ENCODE results near the gene PRKCG. TPM values are rescaled to one million over a fixed set of nuclear protein-coding genes. Genes with fewer than 3 reads are reported as not detected.

PRKCG gene
- total RNA-seq, 2 experiments from 2014 or later: not detected

GRCh38 chr19:53877361-53877766 is 4.6 kb upstream of the PRKCG start:
- BruUV-seq (replicated peaks): no TSS peak
- Histone ChIP-seq H3K4me3 (ENCODE audit: low read depth, low read length, poor library complexity, severe bottlenecking) (no peak overlapping the region), H3K9me2 (ENCODE audit: insufficient read depth, low read length) (no peaks in the 10 kb centered on the region), H3K36me3 (ENCODE audit: insufficient read depth, low read length) (no peaks in the 10 kb centered on the region), H4K20me1 (ENCODE audit: insufficient read depth, low read length) (no peaks in the 10 kb centered on the region), H2AFZ (ENCODE audit: low read length) (no peak overlapping the region), H3K4me2 (ENCODE audit: low read length) (no peak overlapping the region), H3K79me2 (ENCODE audit: insufficient read depth, low read depth, low read length) (no peaks in the 10 kb centered on the region), H3K4me1 (ENCODE audit: insufficient read depth, low read length, poor library complexity, severe bottlenecking) (peaks cover 4% of the 10 kb centered on the region), H3K9me3 (ENCODE audit: low read length) (no peaks in the 10 kb centered on the region), H3K27ac (ENCODE audit: low read depth, low read length, poor library complexity, severe bottlenecking) (no peak overlapping the region)
- ChIA-PET CTCF (ENCODE audit: unreplicated experiment) (no interaction called here), POLR2A (no interaction called here)
- intact Hi-C loops (cut with micrococcal nuclease; ENCODE audit: unreplicated experiment): no loop called here
- no peak for DNase-seq (ENCODE audit: low spot score)
- TF ChIP-seq CTCF (conservative IDR thresholded peaks at IDR 0.05; ENCODE audit: low read length): no peak
- no peak for TF ChIP-seq EZH2phosphoT487 (IDR thresholded peaks at IDR 0.05; ENCODE audit: borderline replicate concordance, low read depth, low read length)

GRCh38 chr19:53878776-53879139 is 3.2 kb upstream of the PRKCG start:
- H3K4me2 ChIP-seq (ENCODE audit: low read length): no peak overlapping the region
- no peak for DNase-seq (ENCODE audit: low spot score)

GRCh38 chr19:53879140-53880081 is 2.6 kb upstream of the PRKCG start:
- ChIA-PET POLR2A (no interaction called here), CTCF (ENCODE audit: unreplicated experiment) (no interaction called here)
- intact Hi-C loops (cut with micrococcal nuclease; ENCODE audit: unreplicated experiment): no loop called here

More at GRCh38 chr19:53878776-53879139, 3.2 kb upstream of the PRKCG start:
- BruUV-seq (replicated peaks): no TSS peak
- ChIA-PET POLR2A (no interaction called here), CTCF (ENCODE audit: unreplicated experiment) (no interaction called here)
- intact Hi-C loops (cut with micrococcal nuclease; ENCODE audit: unreplicated experiment): no loop called here
- H3K36me3 ChIP-seq (ENCODE audit: insufficient read depth, low read length): no peaks in the 10 kb centered on the region
- H3K4me3 ChIP-seq (ENCODE audit: low read depth, low read length, poor library complexity, severe bottlenecking): no peak overlapping the region
- no peak overlapping the region for H3K27ac ChIP-seq (ENCODE audit: low read depth, low read length, poor library complexity, severe bottlenecking)
- no peak overlapping the region for H2AFZ ChIP-seq (ENCODE audit: low read length)
- H4K20me1 ChIP-seq (ENCODE audit: insufficient read depth, low read length): no peaks in the 10 kb centered on the region
- no peaks in the 10 kb centered on the region for H3K9me2 ChIP-seq (ENCODE audit: insufficient read depth, low read length)
- no peaks in the 10 kb centered on the region for H3K9me3 ChIP-seq (ENCODE audit: low read length)
- no peak for TF ChIP-seq EZH2phosphoT487 (IDR thresholded peaks at IDR 0.05; ENCODE audit: borderline replicate concordance, low read depth, low read length)
- H3K79me2 ChIP-seq (ENCODE audit: insufficient read depth, low read depth, low read length): no peaks in the 10 kb centered on the region
- peaks cover 8% of the 10 kb centered on the region for H3K4me1 ChIP-seq (ENCODE audit: insufficient read depth, low read length, poor library complexity, severe bottlenecking)

More at GRCh38 chr19:53879140-53880081, 2.6 kb upstream of the PRKCG start:
- no peak for DNase-seq (ENCODE audit: low spot score)
- H3K4me2 ChIP-seq (ENCODE audit: low read length): no peak overlapping the region
- BruUV-seq (replicated peaks): no TSS peak
- H3K27ac ChIP-seq (ENCODE audit: low read depth, low read length, poor library complexity, severe bottlenecking): no peak overlapping the region
- no peaks in the 10 kb centered on the region for H3K9me3 ChIP-seq (ENCODE audit: low read length)
- no peak overlapping the region for H3K4me3 ChIP-seq (ENCODE audit: low read depth, low read length, poor library complexity, severe bottlenecking)
- H3K36me3 ChIP-seq (ENCODE audit: insufficient read depth, low read length): no peaks in the 10 kb centered on the region
- TF ChIP-seq EZH2phosphoT487 (IDR thresholded peaks at IDR 0.05; ENCODE audit: borderline replicate concordance, low read depth, low read length): no peak
- TF ChIP-seq CTCF (conservative IDR thresholded peaks at IDR 0.05; ENCODE audit: low read length): no peak
- no peaks in the 10 kb centered on the region for H3K9me2 ChIP-seq (ENCODE audit: insufficient read depth, low read length)
- H3K4me1 ChIP-seq (ENCODE audit: insufficient read depth, low read length, poor library complexity, severe bottlenecking): peaks cover 6% of the 10 kb centered on the region
- no peak overlapping the region for H2AFZ ChIP-seq (ENCODE audit: low read length)
- H3K79me2 ChIP-seq (ENCODE audit: insufficient read depth, low read depth, low read length): no peaks in the 10 kb centered on the region
- no peaks in the 10 kb centered on the region for H4K20me1 ChIP-seq (ENCODE audit: insufficient read depth, low read length)
